Left renal cortex interstitium (tissue), 4 donors: ENCODE measurements around the gene TMOD3. TPM values are rescaled to one million over a fixed set of nuclear protein-coding genes. Genes with fewer than 3 reads are reported as not detected.
"Not testable (repeated sequence)": the region's sequence is repeated elsewhere in the genome, so short reads cannot be mapped to it uniquely, and the experiment has no call there.

Experiments
- DNase-seq, 4 donors: peaks; one replicate each; pipeline ENCODE4 v3.0.0-alpha.2; 2013; ENCODE audit warnings: low read depth in 4 of 4, low spot score in 2 of 4, missing footprints in 1 of 4
- polyA plus RNA-seq, 4 donors: library from polyadenylated mRNA; unstranded; fragments of 120-200 nt; gene quantifications; one replicate each; pipeline ENCODE4 v1.2.1, GENCODE V29; 2013; ENCODE audit not compliant: insufficient read length in 4 of 4

Gene TMOD3
- polyA plus RNA-seq, 4 donors, result 41.6 to 57.2 (median 48.2) TPM

DNA sequence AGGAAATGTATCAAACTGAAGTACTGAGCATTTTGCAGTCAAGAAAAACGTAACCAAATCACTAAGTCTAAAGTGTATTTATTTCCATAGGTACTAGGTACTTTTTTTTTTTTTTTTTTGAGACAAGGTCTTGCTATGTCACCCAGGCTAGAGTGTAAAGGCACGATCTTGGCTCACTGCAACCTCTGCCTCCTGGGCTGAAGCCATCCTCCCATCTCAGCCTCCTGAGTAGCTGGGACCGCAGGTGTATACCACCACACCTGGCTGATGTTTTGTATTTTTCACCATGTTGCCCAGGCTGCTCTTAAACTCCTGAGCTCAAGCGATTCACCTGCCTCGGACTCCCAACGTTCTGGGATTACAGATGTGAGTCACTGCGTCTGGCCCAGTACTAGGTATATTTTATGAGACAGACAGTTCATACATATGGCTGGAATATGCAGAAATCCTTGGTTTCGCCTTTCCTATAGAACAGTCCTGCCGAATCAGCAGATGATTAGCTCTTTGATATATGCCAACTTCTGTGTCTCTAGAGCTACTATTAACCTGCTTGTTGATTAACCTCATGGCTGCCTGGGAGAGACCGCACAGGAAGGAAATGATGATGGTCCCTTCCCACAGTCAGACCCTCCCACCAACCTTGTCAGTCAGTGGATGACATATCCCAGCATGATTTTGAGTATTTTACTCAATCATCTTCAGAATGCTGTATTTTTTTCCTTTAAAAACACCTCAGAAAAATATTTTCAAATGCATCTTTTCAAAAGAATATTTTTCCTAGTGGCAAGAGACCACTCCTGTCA is 32.3 kb downstream of the TMOD3 start:
- no peak for DNase-seq

DNA sequence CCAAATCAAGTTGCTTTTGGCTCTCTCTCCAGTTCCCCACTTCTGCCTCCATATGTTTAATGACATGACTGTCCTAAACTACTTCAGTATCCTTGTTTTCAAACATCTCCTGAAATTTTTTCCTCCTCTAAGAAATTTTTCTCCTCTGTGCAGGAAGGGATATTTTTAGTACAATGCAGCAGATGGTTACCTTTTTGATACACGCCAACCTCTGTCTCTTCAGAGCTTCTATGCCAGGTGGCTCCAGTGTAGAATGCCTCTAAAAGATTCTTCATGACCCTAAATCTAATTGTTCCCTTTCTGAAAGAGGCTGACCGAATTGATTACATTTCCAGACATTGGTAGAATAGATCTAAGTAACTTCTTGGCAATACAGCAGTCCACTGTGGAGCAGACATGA is 33.7 kb downstream of the TMOD3 start:
- DNase-seq, result no peak

DNA sequence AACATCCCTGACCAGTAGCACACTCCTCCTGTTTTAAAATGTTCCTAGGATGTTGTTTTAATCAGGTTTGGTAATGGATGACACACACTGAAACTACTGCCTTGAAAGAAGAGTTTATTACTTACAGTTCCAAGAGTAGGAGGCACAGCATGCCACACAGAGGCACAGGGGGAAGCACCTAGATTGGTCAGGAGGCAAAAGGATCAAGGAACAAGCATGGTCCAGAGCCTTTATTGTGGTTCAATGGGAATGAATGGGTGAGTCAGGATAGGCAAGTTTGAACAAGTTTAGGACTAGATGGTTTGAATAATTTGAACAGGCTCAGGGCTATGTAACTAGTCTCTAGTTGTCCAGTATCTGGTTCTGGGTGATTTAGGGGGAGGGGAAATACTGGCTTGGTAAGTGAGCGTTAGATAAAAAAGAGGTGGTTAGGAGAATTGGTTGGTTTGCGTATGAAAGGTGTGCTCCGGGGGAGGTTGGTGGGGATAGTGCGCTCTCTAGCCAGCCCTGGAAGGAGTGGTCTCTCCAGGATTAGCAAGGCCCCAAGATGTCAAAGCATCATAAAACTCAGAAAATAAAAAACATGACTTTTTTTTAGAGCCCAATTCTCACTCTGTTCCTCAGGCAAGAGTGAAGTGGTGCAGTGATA is 35.1 kb downstream of the TMOD3 start:
- no peak for DNase-seq

DNA sequence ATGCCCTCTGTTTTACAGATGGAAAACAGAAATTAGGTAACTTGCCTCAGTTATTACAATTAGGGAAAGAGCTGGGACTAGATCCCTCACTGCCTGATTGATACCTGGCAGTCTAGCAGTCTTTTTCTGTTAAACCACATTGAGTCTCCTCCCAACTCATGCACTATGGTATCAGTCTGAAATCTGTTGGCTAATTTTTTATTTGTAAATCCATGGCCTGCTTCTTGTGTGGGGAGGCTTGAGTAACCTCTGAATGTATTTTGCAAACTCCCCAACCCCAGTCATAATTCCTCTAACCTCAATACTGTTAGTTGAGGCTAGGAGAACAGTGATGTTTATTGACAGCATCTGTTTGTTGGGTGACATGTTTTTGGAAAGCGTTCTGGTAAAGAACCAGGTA is 35.9 kb downstream of the TMOD3 start:
- DNase-seq, result no peak

DNA sequence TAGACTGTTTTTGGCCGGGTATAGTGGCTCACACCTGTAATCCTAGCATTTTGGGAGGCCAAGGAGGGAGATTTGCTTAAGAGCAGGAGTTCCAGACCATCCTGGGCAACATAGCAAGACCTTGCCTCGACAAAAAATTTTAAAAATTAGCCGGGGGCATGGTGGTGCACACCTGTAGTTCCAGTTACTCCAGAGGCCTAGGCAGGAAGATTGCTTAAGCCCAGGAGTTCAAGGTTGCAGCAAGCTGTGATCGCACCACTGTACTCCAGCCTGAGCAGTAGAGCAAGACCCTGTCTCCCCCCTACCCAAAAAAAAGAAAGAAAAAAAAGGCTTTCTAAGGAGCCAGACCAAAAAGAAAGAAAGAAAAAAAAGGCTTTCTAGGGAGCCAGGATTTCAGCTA is 36.7 kb downstream of the TMOD3 start:
- DNase-seq, result no peak

DNA sequence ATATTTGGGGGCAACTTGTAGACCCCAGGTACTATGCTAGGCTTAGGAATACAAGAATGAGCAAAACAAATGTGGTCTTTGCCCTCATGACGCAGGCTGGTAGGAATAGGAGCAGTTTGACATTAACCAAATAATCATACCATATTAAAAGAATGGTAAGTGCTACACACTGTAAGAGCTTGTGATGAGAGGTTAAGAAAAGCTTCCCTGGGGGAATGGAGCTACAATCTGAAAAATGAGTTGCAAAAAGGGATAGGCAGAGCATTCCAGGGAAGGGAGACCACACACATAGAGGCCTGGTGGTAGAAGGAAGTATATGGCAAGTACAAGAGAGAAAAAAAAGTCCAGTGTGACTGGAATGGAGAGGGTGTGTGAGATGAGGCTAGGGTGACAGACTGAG is 37.3 kb downstream of the TMOD3 start:
- DNase-seq, result no peak

DNA sequence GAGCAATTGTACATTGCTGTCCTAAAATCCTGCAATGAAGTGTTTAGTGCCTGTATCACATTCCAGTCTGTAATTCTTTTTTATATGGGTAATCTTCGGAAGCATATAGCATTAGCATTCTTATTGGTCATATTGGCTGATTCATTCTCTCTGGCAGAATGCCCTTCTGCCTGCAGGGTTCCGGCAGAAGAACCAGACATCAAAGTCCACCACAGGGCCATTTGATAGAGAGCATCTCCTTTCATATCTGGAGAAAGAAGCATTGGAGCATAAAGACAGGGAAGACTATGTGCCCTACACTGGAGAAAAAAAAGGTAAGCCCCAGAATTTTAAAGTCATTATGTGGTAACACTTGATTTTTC is 39.6 kb downstream of the TMOD3 start:
- no peak for DNase-seq

DNA sequence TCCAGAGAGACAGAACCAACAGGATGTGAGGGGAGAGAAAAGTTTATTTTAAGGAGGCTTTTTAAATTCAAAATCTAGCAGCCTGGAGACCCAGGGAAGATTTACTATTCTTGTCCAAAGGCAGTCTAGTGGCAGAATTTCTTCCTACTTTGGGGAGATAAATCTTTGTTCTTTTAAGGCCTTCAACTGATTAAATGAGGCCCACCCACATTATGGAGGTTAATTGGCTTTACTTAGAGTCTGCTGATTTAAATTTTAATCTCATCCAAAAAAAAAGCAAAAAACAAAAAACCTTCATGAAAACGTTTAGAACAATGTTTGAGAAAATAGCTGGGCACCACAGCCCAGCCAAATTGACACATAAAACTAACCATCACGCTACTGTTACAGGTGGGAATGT is 41.3 kb downstream of the TMOD3 start:
- DNase-seq, result no peak

DNA sequence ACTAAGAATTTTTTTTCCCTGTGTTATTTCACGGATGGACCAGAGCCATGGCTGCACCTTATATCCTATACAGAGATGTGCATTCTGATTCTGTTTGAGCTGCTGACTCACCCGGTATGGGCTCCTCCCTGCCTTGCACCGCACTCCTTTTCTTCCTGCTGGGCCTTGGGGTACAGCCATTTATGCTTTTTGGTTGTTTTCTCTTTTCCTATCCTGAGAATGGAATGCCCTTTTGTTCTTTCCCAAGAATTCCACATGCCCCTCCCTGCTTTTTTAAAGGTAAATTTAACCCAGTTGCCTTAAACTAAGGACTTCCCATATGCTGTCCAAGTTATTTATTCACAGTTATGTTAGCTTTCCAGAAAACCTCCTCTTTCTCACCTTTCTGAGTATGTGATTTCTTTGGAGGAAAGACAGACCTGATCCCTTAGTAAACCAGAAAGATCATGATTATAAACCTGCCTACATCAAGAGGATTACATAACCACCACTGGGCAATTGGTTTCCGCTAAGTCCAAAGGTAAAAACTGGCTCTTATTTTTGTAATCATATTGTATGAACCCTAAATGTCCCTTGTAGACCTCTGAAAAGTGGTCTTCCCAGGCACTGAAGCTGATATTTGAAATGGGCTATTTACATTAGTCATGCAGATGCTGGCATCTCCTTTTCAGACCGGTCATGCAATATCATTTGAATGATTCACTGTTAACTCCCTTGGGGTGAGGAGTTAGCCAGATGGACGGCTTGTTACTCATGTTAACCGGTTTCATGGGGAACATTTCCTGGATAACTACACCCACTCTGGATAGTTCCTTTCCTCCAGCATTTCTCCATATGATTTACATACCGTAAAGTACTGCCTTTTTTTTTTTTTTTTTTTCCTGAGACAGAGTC is 45.5 kb downstream of the TMOD3 start:
- DNase-seq, result no peak

DNA sequence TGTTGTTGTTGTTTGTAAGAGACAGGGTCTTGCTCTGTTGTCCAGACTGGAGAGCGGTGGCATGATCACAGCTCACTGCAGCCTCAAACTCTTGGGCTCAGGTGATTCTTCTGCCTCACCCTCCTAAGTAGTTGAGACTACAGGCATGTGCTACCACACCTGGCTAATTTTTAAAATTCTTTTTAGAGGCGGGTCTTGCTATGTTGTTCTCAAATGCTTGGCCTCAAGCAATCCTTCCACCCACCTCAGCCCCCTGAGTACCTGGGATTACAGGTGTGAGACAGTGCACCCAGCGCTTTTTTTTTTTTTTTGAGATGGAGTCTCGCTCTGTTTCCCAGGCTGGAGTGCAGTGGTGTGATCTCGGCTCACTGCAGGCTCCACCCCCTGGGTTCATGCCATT is 46.7 kb downstream of the TMOD3 start:
- no peak for DNase-seq

DNA sequence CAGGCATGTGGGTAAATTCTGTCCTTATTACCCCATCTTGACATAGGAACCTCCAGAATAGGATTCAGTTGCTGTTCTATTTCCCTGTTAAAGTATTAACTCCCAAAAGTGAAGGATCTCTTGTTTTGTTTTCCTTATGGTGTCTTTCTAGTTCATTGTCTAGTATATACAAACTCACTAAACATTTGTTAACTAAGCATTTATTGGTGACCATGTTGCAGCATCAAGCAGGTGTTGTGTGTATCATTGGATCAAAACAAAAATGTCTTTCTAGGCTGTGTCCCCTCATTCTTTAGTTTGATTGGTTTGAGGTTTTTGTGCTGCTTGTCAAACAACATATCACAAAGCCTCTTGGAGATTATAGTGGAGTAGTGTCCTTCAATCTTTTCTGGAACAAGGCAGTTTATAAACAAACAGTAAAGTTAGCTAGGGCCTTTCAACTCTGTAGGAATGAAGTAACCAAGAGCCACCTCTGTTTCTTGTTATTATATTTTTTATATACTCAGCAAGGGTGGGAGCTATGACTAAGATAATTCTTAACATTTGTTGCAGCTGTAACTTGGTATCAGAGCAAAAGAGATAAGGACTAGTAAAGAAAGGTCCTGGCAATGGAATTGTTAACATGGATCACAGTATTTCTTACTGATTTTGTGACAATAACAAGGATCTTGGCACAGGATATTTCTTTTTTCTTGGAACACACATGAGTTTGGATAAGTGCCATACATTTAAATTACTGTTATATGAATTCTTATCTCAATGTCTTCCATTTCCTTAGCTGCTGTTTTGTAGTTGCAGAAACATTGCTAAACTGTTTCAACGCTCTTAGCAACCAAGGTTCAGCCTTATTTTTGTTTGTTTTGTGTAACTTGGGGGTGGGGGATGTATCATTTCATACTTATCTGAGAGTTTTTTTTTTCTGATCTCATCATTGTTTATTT is 49.3 kb downstream of the TMOD3 start:
- peak; percentile 39 to 55 (median 54) for DNase-seq

DNA sequence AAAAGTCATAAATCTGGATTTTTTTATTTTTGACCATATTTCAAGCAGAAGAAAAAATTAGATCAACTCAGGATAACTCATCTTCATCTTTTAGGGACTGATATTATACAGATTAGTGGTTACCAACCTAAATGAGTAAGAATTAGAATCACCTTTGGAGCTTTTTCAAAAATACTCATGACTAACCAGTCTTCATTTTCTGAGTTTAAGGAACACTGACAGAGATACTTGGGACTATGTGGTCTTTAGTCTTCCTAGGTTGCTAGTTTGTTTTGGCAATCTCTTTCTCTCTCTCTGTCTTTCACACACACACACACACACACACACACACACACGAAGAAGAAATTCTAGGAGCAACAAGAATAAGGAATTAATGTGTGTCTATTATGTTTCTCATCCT is 50.1 kb downstream of the TMOD3 start:
- DNase-seq, result no peak

DNA sequence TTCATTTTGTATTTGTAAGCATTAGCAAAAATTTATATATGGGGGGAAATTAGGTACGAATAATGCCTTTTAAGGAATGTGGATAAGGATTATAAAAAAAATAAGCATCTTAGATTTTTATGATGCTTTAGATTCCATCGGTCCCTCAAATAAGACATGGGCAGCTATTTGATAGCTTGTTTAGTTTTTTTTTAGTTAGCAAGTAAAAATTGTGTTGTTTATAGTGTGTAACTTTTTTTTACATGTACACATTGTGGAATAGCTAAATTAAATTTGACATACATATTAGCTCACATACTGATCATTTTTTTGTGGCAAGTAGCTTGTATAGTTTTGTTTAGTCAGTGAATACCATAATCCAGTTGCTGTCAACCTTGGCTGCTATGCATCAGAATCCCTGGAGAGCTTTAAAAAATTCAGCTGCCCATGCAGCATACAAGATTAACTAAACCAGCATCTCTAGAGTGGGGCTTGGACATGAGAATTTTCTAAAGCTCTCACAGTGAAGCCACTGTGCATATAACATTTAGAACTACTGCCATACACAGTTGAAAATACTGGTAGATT is 53.9 kb downstream of the TMOD3 start:
- DNase-seq, result no peak

DNA sequence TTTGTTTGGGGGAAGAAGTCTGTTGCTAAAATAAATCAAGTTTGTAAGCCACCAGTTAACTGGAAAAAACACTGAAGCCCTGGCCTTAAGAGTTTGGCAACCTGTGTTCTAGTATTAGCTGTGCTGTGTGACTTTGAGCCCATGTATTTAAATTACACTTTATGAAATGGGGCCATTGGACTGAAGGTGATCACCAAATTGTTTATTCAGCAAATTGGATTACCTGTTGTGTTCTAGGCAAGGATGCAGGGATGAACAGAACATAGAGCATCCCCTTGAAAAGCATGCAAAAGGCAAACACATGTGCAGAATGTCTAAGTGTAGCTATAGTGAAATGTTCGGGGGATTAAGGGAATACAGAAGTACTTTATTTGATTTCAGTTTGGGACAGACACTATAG is 54.6 kb downstream of the TMOD3 start:
- no peak for DNase-seq

DNA sequence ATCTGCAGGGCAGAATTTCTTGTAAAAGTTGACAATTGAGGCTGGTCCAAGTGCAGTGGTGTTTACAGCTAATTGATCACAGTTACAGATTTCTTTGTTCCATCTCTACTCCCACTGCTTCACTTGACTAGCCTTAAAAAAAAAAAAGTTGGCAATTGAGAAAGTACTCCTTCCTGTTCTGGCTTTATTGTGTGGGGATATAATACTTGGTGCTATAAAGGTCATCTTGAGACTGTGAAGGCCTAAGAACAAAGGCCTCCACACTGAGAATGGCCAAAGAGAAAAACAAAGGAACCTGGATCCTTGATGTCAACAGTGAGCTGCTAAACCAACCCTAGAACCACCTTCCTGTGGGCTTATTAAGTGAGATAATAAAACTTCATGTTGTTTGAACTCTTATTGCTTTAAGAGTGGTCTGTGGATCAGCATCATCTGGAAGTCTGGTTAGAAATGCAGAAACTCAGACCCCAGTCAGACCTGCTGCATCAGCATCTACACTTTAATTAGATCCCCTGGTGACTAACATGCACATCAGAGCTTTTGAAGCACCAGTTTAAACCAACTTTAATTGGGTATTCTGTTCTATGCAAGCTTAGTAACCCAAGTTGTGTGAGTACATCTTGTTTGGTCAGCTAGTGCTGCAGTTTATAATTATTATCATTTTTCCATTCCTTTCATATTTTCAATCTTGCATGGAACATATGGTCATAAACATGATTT is 55.2 kb downstream of the TMOD3 start:
- DNase-seq, result no peak

DNA sequence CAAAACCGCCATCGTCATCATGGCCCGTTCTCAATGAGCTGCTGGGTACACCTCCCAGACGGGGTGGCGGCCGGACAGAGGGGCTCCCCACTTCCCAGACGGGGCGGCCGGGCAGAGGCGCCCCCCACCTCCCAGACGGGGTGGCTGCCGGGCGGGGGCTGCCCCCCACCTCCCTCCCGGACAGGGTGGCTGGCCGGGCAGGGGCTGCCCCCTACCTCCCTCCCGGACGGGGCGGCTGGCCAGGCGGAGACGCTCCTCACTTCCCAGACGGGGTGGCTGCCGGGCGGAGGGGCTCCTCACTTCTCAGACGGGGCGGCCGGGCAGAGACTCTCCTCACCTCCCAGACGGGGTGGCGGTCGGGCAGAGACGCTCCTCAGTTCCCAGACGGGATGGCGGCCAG is 56.3 kb downstream of the TMOD3 start:
- not testable (repeated sequence) for DNase-seq

DNA sequence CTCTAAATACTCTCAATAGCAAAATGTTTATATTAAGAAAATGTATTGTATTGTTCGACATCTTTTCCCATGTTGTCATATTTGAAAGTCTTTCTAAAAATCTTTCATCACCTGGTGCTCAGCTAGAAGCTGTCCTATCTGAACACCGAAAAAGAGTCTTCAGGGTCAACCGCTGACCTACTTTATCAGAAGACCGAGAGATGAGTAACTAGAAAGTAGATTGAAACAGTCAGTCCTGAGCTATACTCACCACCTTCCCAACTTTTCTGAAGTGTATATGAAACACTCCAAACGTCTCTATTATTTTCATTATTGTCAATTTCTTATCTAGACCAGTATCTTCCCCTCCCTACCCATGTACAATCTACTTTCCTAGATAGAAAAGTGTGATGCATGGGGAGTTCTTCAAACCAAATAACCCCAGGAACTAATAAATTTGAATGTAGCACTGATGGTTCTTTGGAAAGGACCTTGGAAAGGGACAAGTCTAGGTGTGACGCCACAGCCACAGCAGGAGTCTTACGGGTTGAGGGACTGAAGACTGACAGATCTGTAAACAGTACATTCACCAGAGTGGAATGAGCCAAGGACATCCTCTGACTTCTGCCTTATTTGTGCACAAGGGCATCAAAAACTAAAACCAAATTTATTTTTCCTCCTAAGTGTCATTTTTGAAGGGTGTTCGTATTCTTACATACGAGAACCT is 58.6 kb downstream of the TMOD3 start:
- DNase-seq, result no peak

DNA sequence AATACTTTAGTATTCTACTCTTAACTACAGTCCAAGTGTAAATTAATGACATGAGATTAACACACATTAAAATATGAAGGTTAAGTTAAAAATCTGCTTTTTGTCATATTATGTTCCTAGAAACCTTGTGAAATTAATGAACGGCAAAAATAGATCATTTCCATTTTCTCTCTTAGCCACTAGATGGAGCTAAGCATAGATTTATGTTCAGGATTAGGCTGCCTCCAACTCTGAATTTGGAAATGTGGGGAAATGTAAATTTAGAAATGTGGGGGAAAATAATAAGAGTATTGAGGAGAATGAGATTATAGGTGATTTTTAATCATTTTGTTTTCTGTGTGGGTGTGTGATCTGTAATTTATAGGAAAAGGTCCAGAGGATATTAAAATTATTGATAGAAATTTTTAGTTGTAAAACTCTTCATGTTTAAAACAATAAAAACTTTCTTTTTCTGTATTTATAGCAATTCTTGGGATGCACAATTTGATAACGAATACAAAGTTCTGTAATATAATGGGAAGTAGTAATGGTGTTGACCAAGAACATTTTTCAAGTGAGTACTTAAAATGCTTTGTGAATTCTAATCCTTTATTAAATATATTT is 59.2 kb downstream of the TMOD3 start:
- no peak for DNase-seq
